ENCODE measurements around the gene SMG6. TPM values are rescaled to one million over a fixed set of nuclear protein-coding genes. Genes with fewer than 3 reads are reported as not detected.
"Not testable (repeated sequence)": the region's sequence is repeated elsewhere in the genome, so short reads cannot be mapped to it uniquely, and the experiment has no call there.

The SMG6 gene
- total and polyA plus RNA-seq, 5 experiments from 2014 or later = 5.3 to 51.4 (median 13.5) TPM

GRCh38 chr17:2258830-2259229 lies 44.8 kb downstream of the SMG6 start:
- not testable (repeated sequence) for H3K27me3 Mint-ChIP-seq, DNase-seq, ATAC-seq, H3K9me3 Mint-ChIP-seq
- Mint-ChIP-seq H3K36me3 (peaks cover 7 to 16% (median 16%) of the 10 kb centered on the region in 3 donors), H3K4me1 (peaks cover 27 to 76% (median 68%) of the 10 kb centered on the region in 4 donors), H3K27ac (peak overlapping the region; percentile 86 to 97 (median 96)), H3K4me3 (peak overlapping the region; percentile 58 to 84 (median 76))
- POLR2A ChIA-PET = interaction anchor here (0.5 to 6.6 kb wide), 11 partner anchors 7 to 571 kb away, joined by 3 to 59 read pairs (median 5); no protein-coding TSS in a partner anchor

GRCh38 chr17:2253768-2254406 lies 49.7 kb downstream of the SMG6 start:
- peak in 2 of 10 donors; percentile 28 to 38 for DNase-seq
- H3K27me3 Mint-ChIP-seq = no peaks in the 10 kb centered on the region
- POLR2A ChIA-PET = interaction anchor here (1.0 to 6.3 kb wide), 5 partner anchors 8 to 365 kb away, joined by 3 to 59 read pairs (median 5); no protein-coding TSS in a partner anchor
- H3K36me3 Mint-ChIP-seq = peaks cover 12 to 28% (median 21%) of the 10 kb centered on the region in 3 donors
- H3K4me3 Mint-ChIP-seq = peak overlapping the region in 7 of 10 donors; percentile 7 to 55 (median 46)
- ATAC-seq = peak; percentile 14 to 42
- H3K4me1 Mint-ChIP-seq = peaks cover 31 to 73% (median 57%) of the 10 kb centered on the region in 4 donors
- H3K9me3 Mint-ChIP-seq = no peaks in the 10 kb centered on the region
- peak overlapping the region; percentile 66 to 94 (median 84) for H3K27ac Mint-ChIP-seq

- peaks cover 30 to 73% (median 56%) of the 10 kb centered on the region in 4 donors for H3K4me1 Mint-ChIP-seq
- POLR2A ChIA-PET = interaction anchor here (1.0 to 6.3 kb wide), 5 partner anchors 8 to 364 kb away, joined by 3 to 59 read pairs (median 5); no protein-coding TSS in a partner anchor
- peaks cover 16 to 32% (median 21%) of the 10 kb centered on the region in 3 donors for H3K36me3 Mint-ChIP-seq
- no peak for ATAC-seq
- H3K27ac Mint-ChIP-seq = peak overlapping the region; percentile 66 to 94 (median 84)
- H3K27me3 Mint-ChIP-seq = no peaks in the 10 kb centered on the region
- no peak for DNase-seq
- no peaks in the 10 kb centered on the region for H3K9me3 Mint-ChIP-seq
- H3K4me3 Mint-ChIP-seq = peak overlapping the region in 8 of 10 donors; percentile 6 to 55 (median 42)
Measured at GRCh38 chr17:2253362-2253761, 50.2 kb downstream of the SMG6 start.

GRCh38 chr17:2251098-2251497 lies 52.5 kb downstream of the SMG6 start:
- peak overlapping the region in 8 of 10 donors; percentile 8 to 63 (median 45) for H3K4me3 Mint-ChIP-seq
- peak overlapping the region; percentile 73 to 97 (median 92) for H3K27ac Mint-ChIP-seq
- peaks cover 17 to 41% (median 24%) of the 10 kb centered on the region in 3 donors for H3K36me3 Mint-ChIP-seq
- peaks cover 26 to 62% (median 54%) of the 10 kb centered on the region in 4 donors for H3K4me1 Mint-ChIP-seq
- ATAC-seq (no peak), DNase-seq (no peak)
- POLR2A ChIA-PET = interaction anchor here (1.0 to 6.3 kb wide), 6 partner anchors 10 to 200 kb away, joined by 3 to 59 read pairs (median 5); partner anchors contain the start of gene HIC1
- no peaks in the 10 kb centered on the region for H3K27me3 Mint-ChIP-seq
- H3K9me3 Mint-ChIP-seq = no peaks in the 10 kb centered on the region

GRCh38 chr17:2250140-2251095 lies 53.2 kb downstream of the SMG6 start:
- POLR2A ChIA-PET = interaction anchor here (1.4 to 6.3 kb wide), 4 partner anchors 11 to 199 kb away, joined by 3 to 59 read pairs (median 6); partner anchors contain the start of gene HIC1
- Mint-ChIP-seq H3K36me3 (peaks cover 17 to 38% (median 21%) of the 10 kb centered on the region in 3 donors), H3K9me3 (no peaks in the 10 kb centered on the region), H3K4me3 (peak overlapping the region in 7 of 10 donors; percentile 27 to 63 (median 48)), H3K4me1 (peaks cover 24 to 58% (median 52%) of the 10 kb centered on the region in 4 donors), H3K27me3 (no peaks in the 10 kb centered on the region), H3K27ac (peak overlapping the region; percentile 73 to 97 (median 92))
- DNase-seq (peak in 9 of 10 donors; percentile 14 to 86 (median 73)), ATAC-seq (peak; percentile 88 to 96)

GRCh38 chr17:2247005-2247404 lies 56.6 kb downstream of the SMG6 start:
- peaks cover 10 to 53% (median 24%) of the 10 kb centered on the region in 3 donors for H3K36me3 Mint-ChIP-seq
- no peak for ATAC-seq

GRCh38 chr17:2244545-2245525 lies 58.8 kb downstream of the SMG6 start:
- POLR2A ChIA-PET = interaction anchor here (0.6 to 1.7 kb wide), 15 partner anchors 9 to 421 kb away, joined by 3 to 17 read pairs (median 4); partner anchors contain the start of gene HIC1
- ATAC-seq = peak; percentile 99
- Mint-ChIP-seq H3K27me3 (no peaks in the 10 kb centered on the region), H3K36me3 (peaks cover 12 to 73% (median 24%) of the 10 kb centered on the region in 3 donors), H3K27ac (peak overlapping the region in 9 of 10 donors; percentile 40 to 94 (median 65)), H3K9me3 (no peaks in the 10 kb centered on the region), H3K4me3 (no peak overlapping the region), H3K4me1 (peaks cover 8 to 39% (median 25%) of the 10 kb centered on the region in 4 donors)
- peak; percentile 68 to 89 (median 77) for DNase-seq

More at GRCh38 chr17:2247005-2247404, 56.6 kb downstream of the SMG6 start:
- H3K27me3 Mint-ChIP-seq = no peaks in the 10 kb centered on the region
- DNase-seq = no peak
- H3K4me3 Mint-ChIP-seq = no peak overlapping the region
- H3K4me1 Mint-ChIP-seq = peaks cover 15 to 52% (median 36%) of the 10 kb centered on the region in 4 donors
- H3K27ac Mint-ChIP-seq = peak overlapping the region in 7 of 10 donors; percentile 22 to 76 (median 47)
- POLR2A ChIA-PET = interaction anchor here (1.4 to 1.5 kb wide), 2 partner anchors 12 to 16 kb away, joined by 4 to 5 read pairs; no protein-coding TSS in a partner anchor
- no peaks in the 10 kb centered on the region for H3K9me3 Mint-ChIP-seq

GRCh38 chr17:2243953-2244352 lies 59.6 kb downstream of the SMG6 start:
- Mint-ChIP-seq H3K27ac (peak overlapping the region in 1 of 10 donors; percentile 22), H3K4me3 (no peak overlapping the region), H3K9me3 (no peaks in the 10 kb centered on the region), H3K36me3 (peaks cover 12 to 71% (median 22%) of the 10 kb centered on the region in 3 donors), H3K4me1 (peaks cover 5 to 30% (median 19%) of the 10 kb centered on the region in 4 donors), H3K27me3 (no peaks in the 10 kb centered on the region)
- no peak for ATAC-seq
- no peak for DNase-seq
- POLR2A ChIA-PET = interaction anchor here (1.7 kb wide), 2 partner anchors 20 to 189 kb away, joined by 9 to 17 read pairs; partner anchors contain the start of gene HIC1

- POLR2A ChIA-PET = no interaction called here
- Mint-ChIP-seq H3K27ac (no peak overlapping the region), H3K4me1 (peaks cover 5 to 21% (median 13%) of the 10 kb centered on the region in 4 donors), H3K4me3 (peak overlapping the region in 1 of 10 donors; percentile 24), H3K27me3 (no peaks in the 10 kb centered on the region), H3K36me3 (peaks cover 7 to 68% (median 22%) of the 10 kb centered on the region in 3 donors), H3K9me3 (no peaks in the 10 kb centered on the region)
- ATAC-seq (no peak), DNase-seq (no peak)
Measured at GRCh38 chr17:2241823-2242222, 61.8 kb downstream of the SMG6 start.

GRCh38 chr17:2240541-2240940 lies 63.0 kb downstream of the SMG6 start:
- H3K4me1 Mint-ChIP-seq = peaks cover 5 to 21% (median 13%) of the 10 kb centered on the region in 4 donors
- peak overlapping the region in 3 of 10 donors; percentile 29 to 89 (median 69) for H3K27ac Mint-ChIP-seq
- H3K36me3 Mint-ChIP-seq = peaks cover 7 to 73% (median 22%) of the 10 kb centered on the region in 3 donors
- POLR2A ChIA-PET = no interaction called here
- DNase-seq = no peak
- no peaks in the 10 kb centered on the region for H3K27me3 Mint-ChIP-seq
- H3K9me3 Mint-ChIP-seq = no peaks in the 10 kb centered on the region
- ATAC-seq = no peak
- H3K4me3 Mint-ChIP-seq = no peak overlapping the region

All from naive thymus-derived CD8-positive, alpha-beta T cell (primary cell).